Large intestine (tissue), 3 donors: ENCODE measurements around the gene TMEM161A. TPM values are rescaled to one million over a fixed set of nuclear protein-coding genes. Genes with fewer than 3 reads are reported as not detected.

Experiments
- DNase-seq, 2 donors: peaks; one replicate each; pipeline versions ENCODE4 v3.0.0 to v3.0.0-alpha.2; 2013
- H3K27ac ChIP-seq: one replicate; pipeline ENCODE4 v1.5.1; 2013; ENCODE audit warnings: low read length
- H3K27me3 ChIP-seq: 2 replicates; pipeline ENCODE4 v1.6.1; 2013; ENCODE audit warnings: low read length; ENCODE audit not compliant: control insufficient read depth, insufficient read depth
- H3K36me3 ChIP-seq: 2 replicates; pipeline ENCODE4 v1.6.1; 2013; ENCODE audit warnings: low read length; ENCODE audit not compliant: control insufficient read depth, insufficient read depth
- H3K4me1 ChIP-seq: one replicate; pipeline ENCODE4 v1.6.1; 2013; ENCODE audit warnings: low read length; ENCODE audit not compliant: control insufficient read depth, insufficient read depth
- H3K4me3 ChIP-seq: one replicate; pipeline ENCODE4 v1.5.1; 2013; ENCODE audit warnings: low read length
- H3K9me3 ChIP-seq: one replicate; pipeline ENCODE4 v1.6.1; 2013; ENCODE audit warnings: mild to moderate bottlenecking, low read depth, low read length, moderate library complexity; ENCODE audit not compliant: control insufficient read depth
- WGBS: methylation state at CpG from one replicate; pipeline ENCODE4 v1.1.5; 2013; ENCODE audit warnings: low lambda C conversion rate; ENCODE audit not compliant: insufficient coverage; 5-methylcytosine and 5-hydroxymethylcytosine counted together
- polyA plus RNA-seq: library from polyadenylated mRNA; unstranded; fragments of 120-200 nt; gene quantifications from one replicate; pipeline ENCODE4 v1.2.1, GENCODE V29; 2013

TMEM161A gene
- polyA plus RNA-seq, 1 donor: 29.0 TPM

GRCh38 chr19:19123386-19123785 is 14.9 kb downstream of the TMEM161A start:
- Histone ChIP-seq H3K36me3 (peaks cover 4% of the 10 kb centered on the region), H3K27ac (no peak overlapping the region), H3K4me1 (peaks cover 19% of the 10 kb centered on the region), H3K9me3 (no peaks in the 10 kb centered on the region), H3K4me3 (no peak overlapping the region), H3K27me3 (no peaks in the 10 kb centered on the region)
- DNase-seq: no peak

GRCh38 chr19:19122902-19123301 is 15.4 kb downstream of the TMEM161A start:
- no peak for DNase-seq
- Histone ChIP-seq H3K4me3 (no peak overlapping the region), H3K27ac (no peak overlapping the region), H3K36me3 (peaks cover 4% of the 10 kb centered on the region), H3K27me3 (no peaks in the 10 kb centered on the region), H3K9me3 (no peaks in the 10 kb centered on the region), H3K4me1 (peaks cover 19% of the 10 kb centered on the region)
- 89% methylated on average over 1 of the region's 1 CpG for WGBS

- Histone ChIP-seq H3K36me3 (peaks cover 4% of the 10 kb centered on the region), H3K4me3 (no peak overlapping the region), H3K4me1 (peaks cover 19% of the 10 kb centered on the region), H3K9me3 (no peaks in the 10 kb centered on the region), H3K27ac (no peak overlapping the region), H3K27me3 (no peaks in the 10 kb centered on the region)
- DNase-seq: no peak
- no CpG with 5 or more reads among the region's 10 CpGs for WGBS
These were observed 16.9 kb downstream of the TMEM161A start for GRCh38 chr19:19121371-19121770.

- no peaks in the 10 kb centered on the region for H3K9me3 ChIP-seq
- peaks cover 4% of the 10 kb centered on the region for H3K36me3 ChIP-seq
- peak overlapping the region; percentile 77 for H3K27ac ChIP-seq
- H3K4me3 ChIP-seq: peak overlapping the region; percentile 46
- H3K4me1 ChIP-seq: peaks cover 19% of the 10 kb centered on the region
- no CpG with 5 or more reads among the region's 39 CpGs for WGBS
- H3K27me3 ChIP-seq: no peaks in the 10 kb centered on the region
- DNase-seq: peak; percentile 97
These were observed 17.7 kb downstream of the TMEM161A start for GRCh38 chr19:19120308-19121231.

- Histone ChIP-seq H3K27me3 (no peaks in the 10 kb centered on the region), H3K4me3 (peak overlapping the region; percentile 46)
- no CpG with 5 or more reads among the region's 39 CpGs for WGBS
These were observed 18.7 kb downstream of the TMEM161A start for GRCh38 chr19:19119325-19120237.

GRCh38 chr19:19115954-19116353 is 22.3 kb downstream of the TMEM161A start:
- Histone ChIP-seq H3K27me3 (peaks cover under 1% of the 10 kb centered on the region), H3K4me1 (peaks cover 18% of the 10 kb centered on the region), H3K36me3 (peaks cover 2% of the 10 kb centered on the region), H3K9me3 (no peaks in the 10 kb centered on the region), H3K4me3 (no peak overlapping the region), H3K27ac (no peak overlapping the region)
- no peak for DNase-seq
- WGBS: no CpG with 5 or more reads among the region's 9 CpGs

More at GRCh38 chr19:19119325-19120237, 18.7 kb downstream of the TMEM161A start:
- Histone ChIP-seq H3K36me3 (peaks cover 4% of the 10 kb centered on the region), H3K27ac (peak overlapping the region; percentile 77), H3K4me1 (peaks cover 19% of the 10 kb centered on the region), H3K9me3 (no peaks in the 10 kb centered on the region)
- DNase-seq: peak in 1 of 2 donors; percentile 51

GRCh38 chr19:19113040-19113626 is 25.1 kb downstream of the TMEM161A start:
- peaks cover 3% of the 10 kb centered on the region for H3K27me3 ChIP-seq
- H3K36me3 ChIP-seq: peaks cover 2% of the 10 kb centered on the region
- H3K4me3 ChIP-seq: no peak overlapping the region
- H3K4me1 ChIP-seq: peaks cover 11% of the 10 kb centered on the region
- WGBS: no CpG with 5 or more reads among the region's 7 CpGs
- no peak for DNase-seq
- H3K9me3 ChIP-seq: no peaks in the 10 kb centered on the region
- H3K27ac ChIP-seq: no peak overlapping the region

- H3K36me3 ChIP-seq: peaks cover 9% of the 10 kb centered on the region
- H3K4me3 ChIP-seq: no peak overlapping the region
- no peak for DNase-seq
- H3K27me3 ChIP-seq: peaks cover 3% of the 10 kb centered on the region
- WGBS: 80% methylated on average over 1 of the region's 9 CpGs
- H3K9me3 ChIP-seq: no peaks in the 10 kb centered on the region
- no peak overlapping the region for H3K27ac ChIP-seq
- peaks cover 11% of the 10 kb centered on the region for H3K4me1 ChIP-seq
These were observed 26.2 kb downstream of the TMEM161A start for GRCh38 chr19:19111967-19112580.

- Histone ChIP-seq H3K9me3 (no peaks in the 10 kb centered on the region), H3K36me3 (peaks cover 9% of the 10 kb centered on the region), H3K4me3 (peak overlapping the region; percentile 6), H3K27me3 (peaks cover 3% of the 10 kb centered on the region), H3K4me1 (peaks cover 13% of the 10 kb centered on the region), H3K27ac (no peak overlapping the region)
- DNase-seq: no peak
- WGBS: no CpG with 5 or more reads among the region's 15 CpGs
These were observed 27.0 kb downstream of the TMEM161A start for GRCh38 chr19:19111136-19111835.
